Measurements from ENCODE around the gene FCHSD2.

FCHSD2 gene

DNA sequence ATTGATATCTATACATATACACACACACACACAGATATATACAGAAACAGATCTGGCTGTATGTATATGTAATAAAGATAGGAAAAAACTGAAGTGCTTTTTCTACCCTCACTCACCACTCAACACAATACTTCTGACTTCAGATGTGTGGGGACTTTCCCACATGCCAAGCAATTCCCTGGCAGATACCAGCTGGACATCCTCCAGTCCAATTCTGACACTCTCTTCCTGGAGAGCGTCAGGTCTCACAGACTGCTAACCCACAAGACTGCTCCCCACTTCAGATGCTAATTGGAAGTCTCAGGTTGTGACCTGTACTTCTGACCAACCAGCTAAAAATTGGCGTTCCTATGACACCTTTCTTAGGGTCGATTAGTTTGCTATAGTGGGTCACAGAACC lies 187.3 kb downstream of the FCHSD2 start:
- Mint-ChIP-seq H3K4me3 (no peak overlapping the region), H3K27ac (no peak overlapping the region), H3K27me3 (no peaks in the 10 kb centered on the region), H3K9me3 (peaks cover 0 to 6% of the 10 kb centered on the region in 2 donors), H3K4me1 (peaks cover 12% of the 10 kb centered on the region)
- ATAC-seq, result no peak
- no peak for DNase-seq

- Mint-ChIP-seq H3K27me3 (no peaks in the 10 kb centered on the region), H3K9me3 (peaks cover 0 to 6% of the 10 kb centered on the region in 2 donors), H3K4me3 (no peak overlapping the region), H3K4me1 (peaks cover 11% of the 10 kb centered on the region), H3K27ac (no peak overlapping the region)
- ATAC-seq, result no peak
- DNase-seq, result no peak
Observed at GRCh38 chr11:72953637-72954036, 188.5 kb downstream of the FCHSD2 start.

DNA sequence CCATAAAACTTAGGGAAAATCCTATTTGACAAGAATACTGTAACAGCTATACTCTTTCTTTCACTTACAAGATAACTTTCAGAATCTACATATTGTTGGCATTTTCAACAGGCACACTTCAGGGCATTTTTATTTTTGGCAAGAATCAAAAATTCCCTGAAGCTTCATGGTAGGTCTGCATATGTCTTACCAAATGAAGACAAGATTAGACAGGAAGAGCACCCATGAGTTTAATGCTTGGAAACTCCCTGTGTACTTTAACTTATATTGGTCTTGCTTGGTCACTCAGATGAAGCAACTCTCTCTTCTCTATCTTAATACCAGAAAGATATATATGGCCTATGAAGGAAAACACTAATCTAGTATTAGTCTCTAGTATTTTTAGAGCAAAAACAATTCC lies 190.2 kb downstream of the FCHSD2 start:
- H3K4me3 Mint-ChIP-seq, result no peak overlapping the region
- ATAC-seq, result no peak
- H3K27ac Mint-ChIP-seq, result no peak overlapping the region
- H3K27me3 Mint-ChIP-seq, result no peaks in the 10 kb centered on the region
- no peaks in the 10 kb centered on the region for H3K9me3 Mint-ChIP-seq
- DNase-seq, result no peak
- H3K4me1 Mint-ChIP-seq, result peaks cover 11% of the 10 kb centered on the region

- Mint-ChIP-seq H3K27me3 (no peaks in the 10 kb centered on the region), H3K27ac (no peak overlapping the region), H3K4me1 (peaks cover 11% of the 10 kb centered on the region), H3K4me3 (no peak overlapping the region), H3K9me3 (no peaks in the 10 kb centered on the region)
- ATAC-seq (no peak), DNase-seq (no peak)
Observed at GRCh38 chr11:72951193-72951592, 190.9 kb downstream of the FCHSD2 start.

DNA sequence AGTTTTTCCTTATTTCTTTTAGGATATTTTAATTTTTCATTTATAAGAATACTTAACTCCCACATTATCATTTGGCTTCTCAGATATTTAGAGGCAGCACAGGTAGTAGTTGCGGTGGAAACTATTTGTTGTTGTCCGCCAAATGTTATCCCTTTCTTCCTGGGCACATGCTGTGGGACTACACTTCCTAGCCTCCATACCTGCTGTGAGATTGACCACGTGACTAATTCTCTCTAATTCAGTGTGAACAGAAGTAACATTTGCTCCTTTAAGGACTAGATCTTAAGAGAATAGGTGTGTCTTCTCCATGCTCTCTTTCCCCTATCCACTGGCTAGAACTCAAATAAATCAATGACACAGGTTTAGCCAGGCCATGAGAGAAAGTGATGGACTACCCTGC lies 191.4 kb downstream of the FCHSD2 start:
- H3K9me3 Mint-ChIP-seq, result no peaks in the 10 kb centered on the region
- no peaks in the 10 kb centered on the region for H3K27me3 Mint-ChIP-seq
- H3K4me3 Mint-ChIP-seq, result no peak overlapping the region
- ATAC-seq, result no peak
- H3K4me1 Mint-ChIP-seq, result peaks cover 7% of the 10 kb centered on the region
- no peak for DNase-seq
- no peak overlapping the region for H3K27ac Mint-ChIP-seq

DNA sequence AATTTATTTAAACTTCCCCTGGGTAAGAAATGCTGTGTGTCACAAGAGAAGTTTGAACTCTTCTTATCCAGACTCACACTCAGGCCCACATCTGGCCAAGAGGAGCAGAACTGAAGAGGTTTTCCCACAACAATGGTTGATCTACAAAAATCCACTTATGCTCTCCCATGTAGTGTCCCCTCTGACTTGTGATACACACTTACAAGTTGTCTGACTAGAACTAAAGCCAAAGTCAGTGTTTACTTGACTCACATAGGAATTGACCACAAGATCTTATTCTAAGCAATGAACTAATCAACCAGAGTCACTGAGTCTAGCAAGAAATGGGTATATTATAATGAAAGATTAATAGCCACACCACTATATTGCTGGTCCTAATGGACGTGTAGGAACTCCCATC lies 194.9 kb downstream of the FCHSD2 start:
- Mint-ChIP-seq H3K27ac (no peak overlapping the region), H3K4me1 (no peaks in the 10 kb centered on the region), H3K4me3 (no peak overlapping the region), H3K9me3 (no peaks in the 10 kb centered on the region), H3K27me3 (no peaks in the 10 kb centered on the region)
- no peak for DNase-seq
- ATAC-seq, result no peak

GRCh38 chr11:72943664-72944063 lies 198.5 kb downstream of the FCHSD2 start:
- Mint-ChIP-seq H3K4me3 (no peak overlapping the region), H3K4me1 (no peaks in the 10 kb centered on the region), H3K27ac (no peak overlapping the region), H3K9me3 (no peaks in the 10 kb centered on the region), H3K27me3 (no peaks in the 10 kb centered on the region)
- DNase-seq, result no peak
- no peak for ATAC-seq

GRCh38 chr11:72940417-72940816 lies 201.7 kb downstream of the FCHSD2 start:
- H3K4me1 Mint-ChIP-seq, result no peaks in the 10 kb centered on the region

DNA sequence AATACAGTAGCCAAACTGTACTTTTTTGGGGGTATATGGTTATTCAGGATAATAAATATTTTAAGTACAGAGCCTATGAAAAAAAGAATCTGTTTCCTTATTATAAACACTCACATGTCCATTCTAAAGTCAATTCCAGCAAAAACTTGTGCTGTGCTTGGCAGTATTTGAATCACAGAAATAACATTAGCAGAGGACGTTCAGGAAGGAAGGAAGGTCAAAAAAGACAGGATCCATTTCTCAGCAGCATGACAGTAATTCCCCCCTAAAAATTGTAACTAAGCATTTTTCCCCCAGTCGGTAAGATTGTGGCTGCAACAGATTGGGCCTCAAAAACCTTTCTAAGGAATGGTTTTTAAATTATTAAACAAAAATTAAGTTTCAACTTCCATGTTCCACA lies 203.1 kb downstream of the FCHSD2 start:
- Mint-ChIP-seq H3K27ac (no peak overlapping the region), H3K27me3 (no peaks in the 10 kb centered on the region), H3K9me3 (no peaks in the 10 kb centered on the region), H3K4me3 (no peak overlapping the region), H3K4me1 (no peaks in the 10 kb centered on the region)
- ATAC-seq (no peak), DNase-seq (no peak)

More at GRCh38 chr11:72940417-72940816, 201.7 kb downstream of the FCHSD2 start:
- Mint-ChIP-seq H3K27me3 (no peaks in the 10 kb centered on the region), H3K4me3 (no peak overlapping the region), H3K27ac (no peak overlapping the region), H3K9me3 (no peaks in the 10 kb centered on the region)
- ATAC-seq, result no peak
- DNase-seq, result no peak

- no peak for ATAC-seq
- Mint-ChIP-seq H3K9me3 (no peaks in the 10 kb centered on the region), H3K27ac (no peak overlapping the region), H3K4me3 (no peak overlapping the region), H3K4me1 (no peaks in the 10 kb centered on the region), H3K27me3 (no peaks in the 10 kb centered on the region)
- DNase-seq, result no peak
Observed at GRCh38 chr11:72937439-72937838, 204.7 kb downstream of the FCHSD2 start.

DNA sequence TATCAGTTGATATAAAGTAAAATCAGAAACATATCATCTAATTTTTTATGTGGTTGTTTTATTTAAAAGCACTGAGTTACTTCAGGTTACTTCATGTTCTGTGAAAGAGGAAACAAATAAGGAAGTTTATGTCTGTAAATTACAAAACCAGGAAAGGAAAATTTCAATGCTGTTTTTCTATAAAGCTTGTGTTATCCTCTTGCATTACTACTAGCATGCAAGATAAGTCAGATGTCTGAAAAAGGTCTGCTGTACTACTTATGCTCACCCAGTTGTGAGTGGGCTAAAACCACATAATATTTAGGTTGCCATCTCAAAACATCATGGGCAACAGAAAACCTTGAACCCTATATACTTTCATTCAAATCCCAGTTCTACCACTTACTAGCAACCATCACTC lies 206.4 kb downstream of the FCHSD2 start:
- ATAC-seq, result no peak
- H3K27ac Mint-ChIP-seq, result no peak overlapping the region
- no peaks in the 10 kb centered on the region for H3K9me3 Mint-ChIP-seq

GRCh38 chr11:72932132-72932570 lies 210.0 kb downstream of the FCHSD2 start:
- Mint-ChIP-seq H3K4me1 (no peaks in the 10 kb centered on the region), H3K27me3 (no peaks in the 10 kb centered on the region), H3K27ac (no peak overlapping the region), H3K4me3 (no peak overlapping the region), H3K9me3 (no peaks in the 10 kb centered on the region)
- DNase-seq (no peak), ATAC-seq (no peak)

More for the DNA sequence above, 206.4 kb downstream of the FCHSD2 start:
- H3K27me3 Mint-ChIP-seq, result no peaks in the 10 kb centered on the region
- H3K4me3 Mint-ChIP-seq, result no peak overlapping the region
- no peaks in the 10 kb centered on the region for H3K4me1 Mint-ChIP-seq
- no peak for DNase-seq

- peaks cover 6% of the 10 kb centered on the region for H3K4me1 Mint-ChIP-seq
Observed at GRCh38 chr11:72930008-72930407, 212.1 kb downstream of the FCHSD2 start.

GRCh38 chr11:72929256-72929655 lies 212.9 kb downstream of the FCHSD2 start:
- no peak for DNase-seq
- Mint-ChIP-seq H3K9me3 (no peaks in the 10 kb centered on the region), H3K4me1 (peaks cover 10% of the 10 kb centered on the region), H3K27me3 (no peaks in the 10 kb centered on the region), H3K4me3 (no peak overlapping the region), H3K27ac (no peak overlapping the region)
- ATAC-seq, result no peak

More at GRCh38 chr11:72930008-72930407, 212.1 kb downstream of the FCHSD2 start:
- Mint-ChIP-seq H3K27me3 (no peaks in the 10 kb centered on the region), H3K9me3 (no peaks in the 10 kb centered on the region), H3K4me3 (no peak overlapping the region), H3K27ac (no peak overlapping the region)
- ATAC-seq (no peak), DNase-seq (no peak)

DNA sequence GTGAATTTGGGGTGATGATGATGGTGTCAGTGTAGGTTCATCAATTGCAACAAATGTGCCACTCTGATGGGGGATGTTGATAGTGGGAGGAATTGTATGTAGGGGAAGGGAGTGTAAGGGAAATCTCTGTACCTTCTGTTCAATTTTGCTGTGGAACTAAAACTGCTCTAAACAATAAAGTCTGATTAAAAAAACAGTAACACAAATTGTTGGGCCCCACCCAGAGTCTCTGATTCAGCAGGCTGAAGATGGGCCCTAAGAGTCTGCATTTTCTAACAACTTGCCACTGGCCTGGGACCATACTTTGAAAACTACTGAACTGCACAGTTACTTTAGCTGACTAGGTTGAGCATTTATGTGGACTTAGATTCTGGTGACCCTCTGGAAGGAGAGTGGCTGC lies 214.7 kb downstream of the FCHSD2 start:
- ATAC-seq, result no peak
- Mint-ChIP-seq H3K4me3 (no peak overlapping the region), H3K27me3 (no peaks in the 10 kb centered on the region), H3K4me1 (peaks cover 10% of the 10 kb centered on the region), H3K9me3 (no peaks in the 10 kb centered on the region), H3K27ac (no peak overlapping the region)
- no peak for DNase-seq

GRCh38 chr11:72926076-72926475 lies 216.0 kb downstream of the FCHSD2 start:
- DNase-seq (no peak), ATAC-seq (no peak)
- H3K4me1 Mint-ChIP-seq, result peaks cover 10% of the 10 kb centered on the region
- H3K4me3 Mint-ChIP-seq, result no peak overlapping the region
- H3K27ac Mint-ChIP-seq, result no peak overlapping the region
- no peaks in the 10 kb centered on the region for H3K9me3 Mint-ChIP-seq
- no peaks in the 10 kb centered on the region for H3K27me3 Mint-ChIP-seq

- H3K4me3 Mint-ChIP-seq, result no peak overlapping the region
- H3K9me3 Mint-ChIP-seq, result no peaks in the 10 kb centered on the region
- ATAC-seq (no peak), DNase-seq (no peak)
- peaks cover 10% of the 10 kb centered on the region for H3K4me1 Mint-ChIP-seq
- H3K27me3 Mint-ChIP-seq, result no peaks in the 10 kb centered on the region
- H3K27ac Mint-ChIP-seq, result no peak overlapping the region
Observed at GRCh38 chr11:72925656-72926055, 216.5 kb downstream of the FCHSD2 start.
